Activated CD8-positive, alpha-beta memory T cell treated with anti-CD3 and anti-CD28 coated beads for 36 hours (primary cell): ENCODE data around the gene TMEM164. TPM values are rescaled to one million over a fixed set of nuclear protein-coding genes. Genes with fewer than 3 reads are reported as not detected.

Experiments used
- CTCF ChIA-PET: fragments of 350-600 bp; sonication (Branson Sonifier 250); formaldehyde crosslinking; loops from one replicate; lab custom pipeline; 2021; ENCODE audit warnings: antibody characterized with exemption; lab: Charles Lee
- POLR2A ChIA-PET: fragments of 350-600 bp; sonication (Branson Sonifier 250); formaldehyde crosslinking; loops from one replicate; lab custom pipeline; 2021; ENCODE audit warnings: antibody characterized with exemption; lab: Charles Lee
- total RNA-seq, 2 experiments: library from RNA; stranded (reverse); gene quantifications; one replicate each; pipeline ENCODE4 v1.2.3, GENCODE V29; 2021

The TMEM164 gene
- total RNA-seq, 2 experiments from 2014 or later: 11.0 to 13.5 TPM

GRCh38 chrX:110001740-110002299 lies 1.1 kb upstream of the TMEM164 start:
- POLR2A ChIA-PET: no interaction called here
- CTCF ChIA-PET: interaction anchor here (1.9 kb wide), 1 partner anchor 145 kb away, joined by 6 read pairs; no protein-coding TSS in a partner anchor

- ChIA-PET POLR2A (no interaction called here), CTCF (interaction anchor here (0.6 to 1.9 kb wide), 2 partner anchors 48 to 143 kb away, joined by 3 to 6 read pairs; no protein-coding TSS in a partner anchor)
These were observed 548 bp downstream of the TMEM164 start for GRCh38 chrX:110003167-110004156.

GRCh38 chrX:110004215-110004614 lies 1.3 kb downstream of the TMEM164 start:
- ChIA-PET POLR2A (no interaction called here), CTCF (no interaction called here)

GRCh38 chrX:110004731-110005369 lies 1.9 kb downstream of the TMEM164 start:
- ChIA-PET CTCF (no interaction called here), POLR2A (no interaction called here)

- POLR2A ChIA-PET: no interaction called here
- CTCF ChIA-PET: no interaction called here
These were observed 3.2 kb downstream of the TMEM164 start for GRCh38 chrX:110006161-110006560.

- ChIA-PET CTCF (no interaction called here), POLR2A (interaction anchor here (0.5 kb wide), 1 partner anchor 226 kb away, joined by 3 read pairs; no protein-coding TSS in a partner anchor)
These were observed 4.0 kb downstream of the TMEM164 start for GRCh38 chrX:110006821-110007375.

GRCh38 chrX:110008011-110008635 lies 5.2 kb downstream of the TMEM164 start:
- ChIA-PET POLR2A (no interaction called here), CTCF (no interaction called here)

- ChIA-PET POLR2A (no interaction called here), CTCF (no interaction called here)
These were observed 10.0 kb downstream of the TMEM164 start for GRCh38 chrX:110012818-110013485.

GRCh38 chrX:110013968-110014367 lies 11.1 kb downstream of the TMEM164 start:
- POLR2A ChIA-PET: no interaction called here
- CTCF ChIA-PET: no interaction called here

- POLR2A ChIA-PET: interaction anchor here (0.6 to 0.7 kb wide), 2 partner anchors 94 to 382 kb away, joined by 7 to 11 read pairs; no protein-coding TSS in a partner anchor
- CTCF ChIA-PET: no interaction called here
These were observed 12.1 kb downstream of the TMEM164 start for GRCh38 chrX:110015032-110015431.

GRCh38 chrX:110015915-110016314 lies 13.0 kb downstream of the TMEM164 start:
- POLR2A ChIA-PET: no interaction called here
- CTCF ChIA-PET: no interaction called here

- ChIA-PET POLR2A (no interaction called here), CTCF (no interaction called here)
These were observed 17.6 kb downstream of the TMEM164 start for GRCh38 chrX:110020536-110020935.

GRCh38 chrX:110021258-110022022 lies 18.5 kb downstream of the TMEM164 start:
- POLR2A ChIA-PET: no interaction called here
- CTCF ChIA-PET: no interaction called here

GRCh38 chrX:110022599-110023448 lies 19.9 kb downstream of the TMEM164 start:
- POLR2A ChIA-PET: no interaction called here
- CTCF ChIA-PET: no interaction called here

- CTCF ChIA-PET: no interaction called here
- POLR2A ChIA-PET: no interaction called here
These were observed 22.5 kb downstream of the TMEM164 start for GRCh38 chrX:110025395-110025794.

GRCh38 chrX:110026099-110026844 lies 23.4 kb downstream of the TMEM164 start:
- CTCF ChIA-PET: no interaction called here
- POLR2A ChIA-PET: no interaction called here
